IMR-90 (cell line): ENCODE measurements around the gene CTNNA1. TPM values are rescaled to one million over a fixed set of nuclear protein-coding genes. Genes with fewer than 3 reads are reported as not detected.

Source experiments
- ATAC-seq: fragments of 200-7000 bp; cut with Tn5 transposase; 2 replicates; pipeline ENCODE4 v1.9.1; 2020; ENCODE audit warnings: low read depth, mild to moderate bottlenecking, moderate library complexity
- BruUV-seq: library from RNA; stranded (reverse); fragments of 400-500 nt; replicated peaks from 2 replicates; lab custom pipeline; 2021; lab: Mats Ljungman, UMichigan
- CTCF ChIA-PET: fragments of 300-600 bp; formaldehyde crosslinking; extraction: SDS; loops from one replicate; lab custom pipeline; 2021; ENCODE audit warnings: antibody characterized with exemption; lab: Yijun Ruan, JAX
- POLR2A ChIA-PET: fragments of 300-600 bp; sonication (Branson Sonifier 250); formaldehyde crosslinking; loops from one replicate; lab custom pipeline; 2022; ENCODE audit warnings: antibody characterized with exemption; ENCODE audit not compliant: unreplicated experiment; lab: Charles Lee
- DNase-seq: peaks from one replicate; pipeline ENCODE4 v3.0.0; 2013
- H2AFZ ChIP-seq: replicated peaks from 2 replicates; pipeline ENCODE3; 2013; ENCODE audit warnings: low read length, mild to moderate bottlenecking; ENCODE audit not compliant: poor library complexity
- H2AK5ac ChIP-seq: 2 replicates; pipeline ENCODE4 v1.6.1; 2013; ENCODE audit warnings: low read depth, low read length, inconsistent platforms
- H2AK9ac ChIP-seq: replicated peaks from 2 replicates; pipeline ENCODE3; 2013; ENCODE audit warnings: mild to moderate bottlenecking, low read depth, low read length, moderate library complexity; ENCODE audit not compliant: poor library complexity
- H2BK120ac ChIP-seq: 2 replicates; pipeline ENCODE4 v1.6.1; 2013; ENCODE audit warnings: low read depth, low read length, inconsistent platforms
- H2BK15ac ChIP-seq: 3 replicates; pipeline ENCODE4 v1.6.1; 2013; ENCODE audit warnings: low read depth, low read length, inconsistent platforms
- H2BK20ac ChIP-seq: 2 replicates; pipeline ENCODE4 v1.6.1; 2013; ENCODE audit warnings: low read depth, mild to moderate bottlenecking, inconsistent platforms, low read length, moderate library complexity
- H2BK5ac ChIP-seq: 2 replicates; pipeline ENCODE4 v1.6.1; 2013; ENCODE audit warnings: mild to moderate bottlenecking, low read depth, low read length, inconsistent platforms; ENCODE audit not compliant: poor library complexity, severe bottlenecking
- H3K14ac ChIP-seq: replicated peaks from 2 replicates; pipeline ENCODE4 v1.6.1; 2013; ENCODE audit warnings: low read depth, low read length, inconsistent platforms
- H3K18ac ChIP-seq: 2 replicates; pipeline ENCODE4 v1.6.1; 2013; ENCODE audit warnings: low read depth, low read length, control low read depth
- H3K23ac ChIP-seq: 2 replicates; pipeline ENCODE4 v1.6.1; 2013; ENCODE audit warnings: low read depth, low read length, inconsistent platforms
- H3K27ac ChIP-seq: 2 replicates; pipeline ENCODE4 v1.5.1; 2013; ENCODE audit warnings: mild to moderate bottlenecking, control low read depth, low read length; ENCODE audit not compliant: insufficient read depth
- H3K27me3 ChIP-seq: 2 replicates; pipeline ENCODE4 v1.6.1; 2013; ENCODE audit warnings: low read length; ENCODE audit not compliant: control insufficient read depth, insufficient read depth
- H3K36me3 ChIP-seq: 2 replicates; pipeline ENCODE4 v1.6.1; 2013; ENCODE audit warnings: low read length, mixed read lengths; ENCODE audit not compliant: control insufficient read depth, insufficient read depth
- H3K4ac ChIP-seq: 2 replicates; pipeline ENCODE4 v1.6.1; 2013; ENCODE audit warnings: low read depth, low read length, inconsistent platforms
- H3K4me1 ChIP-seq: 2 replicates; pipeline ENCODE4 v1.6.1; 2013; ENCODE audit warnings: low read length, mixed read lengths; ENCODE audit not compliant: control insufficient read depth, insufficient read depth
- H3K4me2 ChIP-seq: 2 replicates; pipeline ENCODE4 v1.6.1; 2013; ENCODE audit warnings: low read depth, mild to moderate bottlenecking, control low read depth, low read length, moderate library complexity
- H3K4me3 ChIP-seq: 2 replicates; pipeline ENCODE4 v1.5.1; 2013; ENCODE audit warnings: low read depth, mild to moderate bottlenecking, control low read depth, low read length, moderate library complexity; ENCODE audit not compliant: insufficient read depth
- H3K56ac ChIP-seq: 2 replicates; pipeline ENCODE4 v1.6.1; 2013; ENCODE audit warnings: low read length, inconsistent platforms; ENCODE audit not compliant: insufficient read depth; ENCODE audit errors: extremely low read depth
- H3K79me1 ChIP-seq, 2 experiments: 2 replicates each; pipeline ENCODE4 v1.6.1; 2013; ENCODE audit warnings: low read length in 2 of 2, inconsistent platforms in 1 of 2, low read depth in 1 of 2
- H3K9ac ChIP-seq: 2 replicates; pipeline ENCODE4 v1.6.1; 2013; ENCODE audit warnings: low read depth, low read length, control low read depth
- H3K9me1 ChIP-seq: 2 replicates; pipeline ENCODE4 v1.6.1; 2013; ENCODE audit warnings: low read length, inconsistent platforms; ENCODE audit not compliant: insufficient read depth
- H3K9me3 ChIP-seq: 2 replicates; pipeline ENCODE4 v1.6.1; 2013; ENCODE audit warnings: low read length; ENCODE audit not compliant: control insufficient read depth, insufficient read depth
- H4K20me1 ChIP-seq: 2 replicates; pipeline ENCODE4 v1.6.1; 2013; ENCODE audit warnings: low read length, inconsistent platforms; ENCODE audit not compliant: insufficient read depth
- H4K5ac ChIP-seq: 2 replicates; pipeline ENCODE4 v1.6.1; 2013; ENCODE audit warnings: mild to moderate bottlenecking, low read depth, low read length, control low read depth
- H4K8ac ChIP-seq, 2 experiments: 2 replicates each; pipeline ENCODE4 v1.6.1; 2013; ENCODE audit warnings: low read depth in 2 of 2, low read length in 2 of 2, control low read depth in 1 of 2, inconsistent platforms in 1 of 2
- H4K91ac ChIP-seq: 2 replicates; pipeline ENCODE4 v1.6.1; 2013; ENCODE audit warnings: low read depth, low read length, inconsistent platforms; ENCODE audit not compliant: insufficient read depth
- BHLHE40 ChIP-seq: fragments of 150-350 bp; IDR thresholded peaks from 2 replicates; pipeline ENCODE4 v1.6.1; 2016; ENCODE audit warnings: mild to moderate bottlenecking, low read depth, low read length
- CEBPB ChIP-seq: IDR thresholded peaks from 2 replicates; pipeline ENCODE4 v1.6.1; 2012; ENCODE audit warnings: low read depth, low read length, improper control_type of control experiment
- CHD1 ChIP-seq: IDR thresholded peaks from 2 replicates; pipeline ENCODE4 v1.6.1; 2012; ENCODE audit warnings: low read depth, low read length, improper control_type of control experiment
- CTCF ChIP-seq: conservative IDR thresholded peaks from 2 replicates; pipeline ENCODE4 v1.5.1; 2012; ENCODE audit warnings: mild to moderate bottlenecking, low read depth, low read length, improper control_type of control experiment
- ELK1 ChIP-seq: fragments of 150-350 bp; IDR thresholded peaks from 2 replicates; pipeline ENCODE4 v1.6.1; 2016; ENCODE audit warnings: low read depth, mild to moderate bottlenecking, low read length, moderate library complexity, borderline replicate concordance
- FOS ChIP-seq: fragments of 150-350 bp; IDR thresholded peaks from 2 replicates; pipeline ENCODE4 v1.6.1; 2016; ENCODE audit warnings: low read depth, low read length
- MAFK ChIP-seq: IDR thresholded peaks from 2 replicates; pipeline ENCODE4 v1.6.1; 2012; ENCODE audit warnings: low read depth, low read length, improper control_type of control experiment
- MAZ ChIP-seq: IDR thresholded peaks from 2 replicates; pipeline ENCODE4 v1.6.1; 2012; ENCODE audit warnings: low read depth, mild to moderate bottlenecking, low read length, improper control_type of control experiment, moderate library complexity, borderline replicate concordance
- MXI1 ChIP-seq: IDR thresholded peaks from 2 replicates; pipeline ENCODE4 v1.6.1; 2012; ENCODE audit warnings: low read depth, mild to moderate bottlenecking, low read length, moderate library complexity, borderline replicate concordance
- NFE2L2 ChIP-seq: fragments of 150-350 bp; IDR thresholded peaks from 2 replicates; pipeline ENCODE4 v1.6.1; 2016; ENCODE audit warnings: low read depth, mild to moderate bottlenecking, low read length
- POLR2A ChIP-seq: IDR thresholded peaks from 2 replicates; pipeline ENCODE4 v1.6.1; 2012; ENCODE audit warnings: mild to moderate bottlenecking, low read depth, low read length
- RAD21 ChIP-seq: IDR thresholded peaks from 2 replicates; pipeline ENCODE4 v1.6.1; 2012; ENCODE audit warnings: low read length, improper control_type of control experiment
- RCOR1 ChIP-seq: IDR thresholded peaks from 2 replicates; pipeline ENCODE4 v1.6.1; 2012; ENCODE audit warnings: mild to moderate bottlenecking, low read length, improper control_type of control experiment; ENCODE audit not compliant: insufficient replicate concordance
- RFX5 ChIP-seq: IDR thresholded peaks from 2 replicates; pipeline ENCODE4 v1.8.0; 2012; ENCODE audit warnings: low read depth, mild to moderate bottlenecking, low read length, moderate library complexity
- SMC3 ChIP-seq: fragments of 150-350 bp; IDR thresholded peaks from 2 replicates; pipeline ENCODE4 v1.6.1; 2016; ENCODE audit warnings: low read depth, mild to moderate bottlenecking, antibody characterized with exemption, low read length, moderate library complexity
- USF2 ChIP-seq: fragments of 150-350 bp; IDR thresholded peaks from 2 replicates; pipeline ENCODE4 v1.6.1; 2017; ENCODE audit warnings: mild to moderate bottlenecking, antibody characterized with exemption, low read length, low read depth
- WGBS, 2 experiments: methylation state at CpG; one replicate each; pipeline versions ENCODE4 v1.1.5 to v1.1.7; 2013; ENCODE audit warnings: missing lambda C conversion rate in 2 of 2; ENCODE audit not compliant: insufficient read length in 1 of 2; ENCODE audit errors: extremely low coverage in 2 of 2; 5-methylcytosine and 5-hydroxymethylcytosine counted together
- dilution Hi-C: fragments of 300-500 bp; cut with HindIII; formaldehyde crosslinking; loops from one replicate; pipeline ENCODE4 v1.14.3; 2018; ENCODE audit warnings: low sequenced_read_pairs; ENCODE audit not compliant: unreplicated experiment
- in situ Hi-C: fragments of 300-500 bp; cut with MboI; formaldehyde crosslinking; loops from 3 replicates; pipeline ENCODE4 v1.14.3; 2019; ENCODE audit warnings: low sequenced_read_pairs, inconsistent platforms, mixed read lengths
- intact Hi-C: fragments of 100-400 bp; cut with micrococcal nuclease; formaldehyde crosslinking; loops from 2 replicates; pipeline ENCODE4 v1.10.0; 2022
- polyA plus RNA-seq, 3 experiments: library from polyadenylated mRNA; depleted of rRNA; stranded (reverse); fragments of >200 nt; gene quantifications; 2 replicates each; pipeline ENCODE4 v1.2.3, GENCODE V29; 2012; ENCODE audit warnings: low replicate concordance in 1 of 3
- total RNA-seq: library from RNA; depleted of rRNA; stranded (reverse); fragments of >200 nt; gene quantifications from 2 replicates; pipeline ENCODE4 v1.2.3, GENCODE V29; 2012

CTNNA1 gene
- total and polyA plus RNA-seq, 2 of the 4 experiments (the other 2 are of a cell fraction) = 220 to 471 TPM

- H3K23ac ChIP-seq = no peak overlapping the region
- H2AK5ac ChIP-seq = no peak overlapping the region
- H2BK120ac ChIP-seq = no peak overlapping the region
- peaks cover 77% of the 10 kb centered on the region for H3K36me3 ChIP-seq
- no peak overlapping the region for H2BK15ac ChIP-seq
- no peak overlapping the region for H3K4me3 ChIP-seq
- POLR2A ChIA-PET = interaction anchor here (0.5 kb wide), 1 partner anchor 44 kb away, joined by 5 read pairs; no protein-coding TSS in a partner anchor
- H3K79me1 ChIP-seq = peaks cover 4 to 28% of the 10 kb centered on the region in 2 experiments
- H3K27me3 ChIP-seq = no peaks in the 10 kb centered on the region
- no peak overlapping the region for H4K91ac ChIP-seq
- no peak overlapping the region for H2AFZ ChIP-seq
- no peak overlapping the region for H3K4me2 ChIP-seq
- no peak overlapping the region for H2BK5ac ChIP-seq
- no peak for DNase-seq
- H3K9me3 ChIP-seq = no peaks in the 10 kb centered on the region
- no peak overlapping the region for H3K14ac ChIP-seq
- intact Hi-C loops = no loop called here
- H4K20me1 ChIP-seq = peaks cover 9% of the 10 kb centered on the region
- H3K9me1 ChIP-seq = peaks cover 12% of the 10 kb centered on the region; the same call in 1 of the 2 replicates
- no peaks in the 10 kb centered on the region; the same call in 1 of the 2 replicates for H3K4me1 ChIP-seq
- TF ChIP-seq CTCF (no peak), SMC3 (no peak), RAD21 (no peak), POLR2A (no peak), ELK1 (no peak), RFX5 (no peak), USF2 (no peak), NFE2L2 (no peak), RCOR1 (no peak), CEBPB (no peak), CHD1 (no peak), FOS (no peak), MAZ (no peak), MXI1 (no peak), MAFK (no peak), BHLHE40 (no peak)
- no peak overlapping the region for H2BK20ac ChIP-seq
- 85% methylated on average over 7 of the region's 20 CpGs; no CpG with 5 or more reads in 1 of the 2 experiments for WGBS, 2 experiments
- in situ Hi-C loops = no loop called here
- no peak overlapping the region for H2AK9ac ChIP-seq
- H3K56ac ChIP-seq = no peak overlapping the region
- H3K27ac ChIP-seq = no peak overlapping the region
- no peak overlapping the region for H3K4ac ChIP-seq
- CTCF ChIA-PET = interaction anchor here (0.8 kb wide), 1 partner anchor 330 kb away, joined by 3 read pairs; no protein-coding TSS in a partner anchor
- no peak overlapping the region for H4K5ac ChIP-seq
- H4K8ac ChIP-seq = no peak overlapping the region
- no TSS peak for BruUV-seq
- no peak overlapping the region for H3K9ac ChIP-seq
- ATAC-seq = no peak
- H3K18ac ChIP-seq = no peak overlapping the region
- dilution Hi-C loops = no loop called here
Observed at GRCh38 chr5:138932171-138932810, 179.1 kb downstream of the CTNNA1 start.
